HepG2 (cell line): ENCODE data around the gene PDE6C. TPM values are rescaled to one million over a fixed set of nuclear protein-coding genes. Genes with fewer than 3 reads are reported as not detected.

Experiments
- ATF2 ChIP-seq: sonication (generic); formaldehyde crosslinking; IDR thresholded peaks from 2 replicates; pipeline ENCODE4 v1.4.0; 2020; ENCODE audit warnings: missing genetic modification reagents
- E2F2 ChIP-seq: sonication (generic); formaldehyde crosslinking; IDR thresholded peaks from 2 replicates; pipeline ENCODE4 v1.4.0; 2020; ENCODE audit warnings: missing genetic modification reagents, borderline replicate concordance
- GATAD2A ChIP-seq: IDR thresholded peaks from 2 replicates; pipeline ENCODE4 v1.6.1; 2016
- HNRNPUL1 ChIP-seq: fragments of 200-400 bp; formaldehyde crosslinking; IDR thresholded peaks from 2 replicates; pipeline ENCODE4 v1.6.1; 2017; ENCODE audit warnings: low read depth, mild to moderate bottlenecking, low read length, moderate library complexity
- KLF15 ChIP-seq: sonication (generic); formaldehyde crosslinking; IDR thresholded peaks from 2 replicates; pipeline ENCODE4 v1.8.1; 2023; ENCODE audit warnings: borderline replicate concordance, mild to moderate bottlenecking, inconsistent platforms, missing genetic modification reagents, mixed read lengths
- NFE2L1 ChIP-seq: sonication (generic); formaldehyde crosslinking; IDR thresholded peaks from 2 replicates; pipeline ENCODE4 v1.4.0; 2020; ENCODE audit warnings: missing genetic modification reagents, mild to moderate bottlenecking, borderline replicate concordance
- NFIB ChIP-seq: sonication (generic); formaldehyde crosslinking; IDR thresholded peaks from 2 replicates; pipeline ENCODE4 v1.9.0; 2021; ENCODE audit warnings: missing genetic modification reagents, mild to moderate bottlenecking, borderline replicate concordance
- PAX8 ChIP-seq: sonication (generic); formaldehyde crosslinking; IDR thresholded peaks from 2 replicates; pipeline ENCODE4 v1.8.0; 2022; ENCODE audit warnings: mild to moderate bottlenecking, missing genetic modification reagents, borderline replicate concordance
- ZBTB37 ChIP-seq: sonication (generic); formaldehyde crosslinking; IDR thresholded peaks from 2 replicates; pipeline ENCODE4 v1.4.0; 2020; ENCODE audit warnings: mild to moderate bottlenecking, missing genetic modification reagents
- ZFP1 ChIP-seq: IDR thresholded peaks from 2 replicates; pipeline ENCODE4 v1.6.1; 2016
- ZNF281 ChIP-seq: sonication (generic); formaldehyde crosslinking; IDR thresholded peaks from 2 replicates; pipeline ENCODE4 v1.4.0; 2020; ENCODE audit warnings: missing genetic modification reagents, borderline replicate concordance
- ZNF563 ChIP-seq: sonication (generic); formaldehyde crosslinking; IDR thresholded peaks from 2 replicates; pipeline ENCODE4 v1.8.0; 2022; ENCODE audit warnings: mild to moderate bottlenecking, moderate library complexity, missing genetic modification reagents
- ZNF616 ChIP-seq: sonication (generic); formaldehyde crosslinking; IDR thresholded peaks from 2 replicates; pipeline ENCODE4 v1.5.0; 2020; ENCODE audit warnings: low read depth, mild to moderate bottlenecking, missing genetic modification reagents
- polyA plus RNA-seq, 8 experiments: library from polyadenylated mRNA; depleted of rRNA in 3 of 8; stranded (reverse) in 7 of 8; unstranded in 1 of 8; fragments of >200 nt; fragmentation: Illumina TruSeq in 4 of 8; extraction: Trizol in 4 of 8; gene quantifications; 2 replicates each; pipeline versions ENCODE4 v1.2.1 to v1.2.3, GENCODE V29; 2011 to 2016; ENCODE audit warnings: low read depth in 4 of 8, missing spikeins in 1 of 8, mixed read lengths in 1 of 8; ENCODE audit not compliant: insufficient read depth in 1 of 8
- total RNA-seq, 5 experiments: library from RNA; depleted of rRNA; stranded (reverse); fragments of >200 nt; fragmentation: Illumina TruSeq; extraction: Trizol; gene quantifications; 2 replicates each; pipeline ENCODE4 v1.2.3, GENCODE V29; 2016; ENCODE audit warnings: low read depth in 1 of 5
- TF ChIP-seq, protein P1 (sequence below): IDR thresholded peaks from 2 replicates; pipeline ENCODE4 v1.6.1; 2016; ENCODE audit warnings: missing compliant biosample characterization, missing genetic modification reagents, borderline replicate concordance
- TF ChIP-seq, protein P2 (sequence below): sonication (generic); formaldehyde crosslinking; IDR thresholded peaks from 2 replicates; pipeline ENCODE4 v1.4.0; 2020; ENCODE audit warnings: missing genetic modification reagents, borderline replicate concordance

The PDE6C gene
- total and polyA plus RNA-seq, 2 of the 13 experiments (the other 11 are each of a cell fraction or from before 2014, with no cell fraction given), result 0.64 TPM; not detected in 1

DNA sequence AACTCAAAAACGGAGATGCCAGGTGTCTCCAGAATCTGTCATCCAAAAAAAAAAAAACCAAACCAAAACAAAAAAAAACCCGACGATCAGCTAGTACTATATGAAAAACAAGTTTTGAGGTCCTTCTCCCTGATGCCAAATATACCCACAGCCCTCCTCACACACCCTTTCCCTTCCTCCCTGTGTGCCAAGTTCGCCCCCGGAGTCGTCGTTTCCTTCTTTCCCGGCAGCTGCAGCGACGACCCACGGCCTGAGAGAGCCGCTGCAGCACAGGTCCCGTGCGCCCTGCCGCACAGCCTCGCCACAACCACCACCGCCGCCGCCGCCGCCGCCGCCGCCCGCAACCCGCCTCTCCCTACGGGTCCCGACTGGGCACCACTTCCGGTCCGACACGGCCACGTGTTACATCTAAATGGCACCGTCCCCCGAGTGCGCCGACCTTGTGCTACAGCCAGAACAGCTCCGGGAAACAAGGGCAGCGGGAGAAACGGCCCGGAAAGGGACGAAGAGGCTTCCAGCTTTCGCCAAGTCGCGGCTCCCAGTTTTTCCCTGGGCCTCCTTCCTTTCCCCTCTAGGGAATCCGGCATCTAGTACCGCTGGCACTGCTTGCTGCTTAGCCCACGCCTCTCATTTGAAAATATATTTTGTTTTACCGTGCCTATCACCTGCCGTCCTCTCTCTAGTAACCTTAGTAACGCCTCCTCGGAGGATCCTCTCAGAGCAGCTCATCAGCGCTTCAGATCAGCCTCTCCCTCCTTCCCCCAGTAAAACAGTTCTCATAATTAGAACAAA is 90.1 kb downstream of the PDE6C start, which contains the start of gene FRA10AC1 (continued):
- TF ChIP-seq, protein P1, sequence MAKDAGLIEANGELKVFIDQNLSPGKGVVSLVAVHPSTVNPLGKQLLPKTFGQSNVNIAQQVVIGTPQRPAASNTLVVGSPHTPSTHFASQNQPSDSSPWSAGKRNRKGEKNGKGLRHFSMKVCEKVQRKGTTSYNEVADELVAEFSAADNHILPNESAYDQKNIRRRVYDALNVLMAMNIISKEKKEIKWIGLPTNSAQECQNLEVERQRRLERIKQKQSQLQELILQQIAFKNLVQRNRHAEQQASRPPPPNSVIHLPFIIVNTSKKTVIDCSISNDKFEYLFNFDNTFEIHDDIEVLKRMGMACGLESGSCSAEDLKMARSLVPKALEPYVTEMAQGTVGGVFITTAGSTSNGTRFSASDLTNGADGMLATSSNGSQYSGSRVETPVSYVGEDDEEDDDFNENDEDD (CRISPR knock-in tag), result peak; percentile 79
- no peak for TF ChIP-seq ZBTB37 (CRISPR knock-in tag)
- TF ChIP-seq NFE2L1, result no peak
- TF ChIP-seq HNRNPUL1, result no peak
- 0 out of 2 replicates have a peak, but pooled peaks have one; percentile 35 for TF ChIP-seq PAX8
- TF ChIP-seq GATAD2A, result peak; percentile 87
- no peak for TF ChIP-seq KLF15 (CRISPR knock-in tag)
- TF ChIP-seq, protein P2, sequence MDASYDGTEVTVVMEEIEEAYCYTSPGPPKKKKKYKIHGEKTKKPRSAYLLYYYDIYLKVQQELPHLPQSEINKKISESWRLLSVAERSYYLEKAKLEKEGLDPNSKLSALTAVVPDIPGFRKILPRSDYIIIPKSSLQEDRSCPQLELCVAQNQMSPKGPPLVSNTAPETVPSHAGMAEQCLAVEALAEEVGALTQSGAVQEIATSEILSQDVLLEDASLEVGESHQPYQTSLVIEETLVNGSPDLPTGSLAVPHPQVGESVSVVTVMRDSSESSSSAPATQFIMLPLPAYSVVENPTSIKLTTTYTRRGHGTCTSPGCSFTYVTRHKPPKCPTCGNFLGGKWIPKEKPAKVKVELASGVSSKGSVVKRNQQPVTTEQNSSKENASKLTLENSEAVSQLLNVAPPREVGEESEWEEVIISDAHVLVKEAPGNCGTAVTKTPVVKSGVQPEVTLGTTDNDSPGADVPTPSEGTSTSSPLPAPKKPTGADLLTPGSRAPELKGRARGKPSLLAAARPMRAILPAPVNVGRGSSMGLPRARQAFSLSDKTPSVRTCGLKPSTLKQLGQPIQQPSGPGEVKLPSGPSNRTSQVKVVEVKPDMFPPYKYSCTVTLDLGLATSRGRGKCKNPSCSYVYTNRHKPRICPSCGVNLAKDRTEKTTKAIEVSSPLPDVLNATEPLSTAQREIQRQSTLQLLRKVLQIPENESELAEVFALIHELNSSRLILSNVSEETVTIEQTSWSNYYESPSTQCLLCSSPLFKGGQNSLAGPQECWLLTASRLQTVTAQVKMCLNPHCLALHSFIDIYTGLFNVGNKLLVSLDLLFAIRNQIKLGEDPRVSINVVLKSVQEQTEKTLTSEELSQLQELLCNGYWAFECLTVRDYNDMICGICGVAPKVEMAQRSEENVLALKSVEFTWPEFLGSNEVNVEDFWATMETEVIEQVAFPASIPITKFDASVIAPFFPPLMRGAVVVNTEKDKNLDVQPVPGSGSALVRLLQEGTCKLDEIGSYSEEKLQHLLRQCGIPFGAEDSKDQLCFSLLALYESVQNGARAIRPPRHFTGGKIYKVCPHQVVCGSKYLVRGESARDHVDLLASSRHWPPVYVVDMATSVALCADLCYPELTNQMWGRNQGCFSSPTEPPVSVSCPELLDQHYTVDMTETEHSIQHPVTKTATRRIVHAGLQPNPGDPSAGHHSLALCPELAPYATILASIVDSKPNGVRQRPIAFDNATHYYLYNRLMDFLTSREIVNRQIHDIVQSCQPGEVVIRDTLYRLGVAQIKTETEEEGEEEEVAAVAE, result peak; percentile 78; the same call in 1 of the 2 replicates
- 0 out of 2 replicates have a peak, but pooled peaks have one; percentile 62 for TF ChIP-seq E2F2
- peak; percentile 88; the same call in 1 of the 2 replicates for TF ChIP-seq ZFP1
- TF ChIP-seq NFIB (CRISPR knock-in tag), result no peak
- TF ChIP-seq ZNF616 (CRISPR knock-in tag), result no peak; the same call in 1 of the 2 replicates
- peak; percentile 81 for TF ChIP-seq ATF2 (CRISPR knock-in tag)
- TF ChIP-seq ZNF563 (CRISPR knock-in tag), result peak; percentile 69
- peak; percentile 58; the same call in 1 of the 2 replicates for TF ChIP-seq ZNF281 (CRISPR knock-in tag)
